Stimulated activated naive CD8-positive, alpha-beta T cell treated with anti-CD3 and anti-CD28 coated beads, Interleukin-15, amount 100 ng/mL, for 72 hours (primary cell): Measurements from ENCODE around the gene FEM1C.

Experiments used
- ATAC-seq: fragments of 150-1000 bp; cut with Tn5 transposase; 2 replicates; pipeline ENCODE4 v1.10.0; 2021; ENCODE audit warnings: mild to moderate bottlenecking, moderate library complexity
- DNase-seq, 2 donors: peaks; one replicate each; pipeline ENCODE4 v3.0.0; 2021 to 2022
- H3K27ac Mint-ChIP-seq, 2 donors: one replicate each; pipeline ENCODE4 v1.8.0; 2022; ENCODE audit warnings: mild to moderate bottlenecking in 2 of 2, mixed read lengths in 2 of 2, moderate library complexity in 2 of 2
- H3K27me3 Mint-ChIP-seq: one replicate; pipeline ENCODE4 v1.8.0; 2022; ENCODE audit warnings: mixed read lengths
- H3K4me1 Mint-ChIP-seq: one replicate; pipeline ENCODE4 v1.8.0; 2022; ENCODE audit warnings: mild to moderate bottlenecking, mixed read lengths
- H3K4me3 Mint-ChIP-seq, 2 donors: one replicate each; pipeline ENCODE4 v1.8.0; 2022; ENCODE audit warnings: mild to moderate bottlenecking in 2 of 2, mixed read lengths in 2 of 2, moderate library complexity in 1 of 2
- H3K9me3 Mint-ChIP-seq, 2 donors: one replicate each; pipeline ENCODE4 v1.8.0; 2022; ENCODE audit warnings: mixed read lengths in 2 of 2

FEM1C gene

GRCh38 chr5:115571441-115571878, 26.9 kb upstream of the FEM1C start:
- no peak for DNase-seq

DNA sequence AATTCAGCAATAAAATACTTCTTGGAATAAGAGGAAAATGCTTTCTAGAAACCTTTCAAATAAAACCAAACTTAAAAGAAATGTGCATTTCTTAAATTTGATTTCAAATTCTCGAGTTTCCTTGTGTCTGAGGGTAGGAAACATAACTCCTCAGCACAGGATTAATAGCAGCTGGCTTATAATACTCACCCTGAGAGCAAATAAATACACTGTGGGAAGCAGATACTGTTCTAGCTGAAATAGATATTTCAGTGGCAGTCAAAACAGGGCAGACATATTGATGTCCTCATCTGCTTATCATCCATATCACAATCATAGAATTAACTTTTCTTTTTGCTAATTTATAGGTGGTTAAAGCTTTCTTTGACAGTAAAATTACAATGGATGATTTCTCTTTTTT, 24.1 kb upstream of the FEM1C start:
- Mint-ChIP-seq H3K9me3 (no peaks in the 10 kb centered on the region), H3K27me3 (peaks cover 27% of the 10 kb centered on the region), H3K4me3 (no peak overlapping the region), H3K27ac (no peak overlapping the region), H3K4me1 (no peaks in the 10 kb centered on the region)
- ATAC-seq, result no peak
- DNase-seq, result no peak

More at GRCh38 chr5:115571441-115571878, 26.9 kb upstream of the FEM1C start:
- no peak overlapping the region for H3K27ac Mint-ChIP-seq
- H3K4me1 Mint-ChIP-seq, result no peaks in the 10 kb centered on the region
- H3K27me3 Mint-ChIP-seq, result peaks cover 12% of the 10 kb centered on the region
- no peak for ATAC-seq
- H3K4me3 Mint-ChIP-seq, result no peak overlapping the region
- no peaks in the 10 kb centered on the region for H3K9me3 Mint-ChIP-seq

DNA sequence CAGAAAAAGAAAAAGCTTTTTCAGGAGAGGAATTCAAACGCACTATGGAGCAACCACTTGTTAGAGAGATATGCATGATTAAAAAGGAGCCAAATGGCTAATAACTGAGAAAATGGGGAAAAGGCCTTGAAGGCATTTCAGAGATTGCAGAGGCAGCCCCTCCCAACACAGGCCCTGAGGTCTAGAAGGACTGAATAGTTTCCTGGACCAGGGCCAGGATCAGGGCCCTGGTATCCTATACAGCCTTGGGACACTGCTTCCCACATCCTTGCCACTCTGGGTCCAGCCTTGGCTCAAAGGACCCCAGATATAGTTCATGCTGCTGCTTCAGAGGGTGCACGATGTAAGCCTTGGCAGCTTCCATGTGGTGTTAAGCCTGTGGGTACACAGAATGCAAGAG, 20.7 kb upstream of the FEM1C start:
- peaks cover 31% of the 10 kb centered on the region for H3K27me3 Mint-ChIP-seq

DNA sequence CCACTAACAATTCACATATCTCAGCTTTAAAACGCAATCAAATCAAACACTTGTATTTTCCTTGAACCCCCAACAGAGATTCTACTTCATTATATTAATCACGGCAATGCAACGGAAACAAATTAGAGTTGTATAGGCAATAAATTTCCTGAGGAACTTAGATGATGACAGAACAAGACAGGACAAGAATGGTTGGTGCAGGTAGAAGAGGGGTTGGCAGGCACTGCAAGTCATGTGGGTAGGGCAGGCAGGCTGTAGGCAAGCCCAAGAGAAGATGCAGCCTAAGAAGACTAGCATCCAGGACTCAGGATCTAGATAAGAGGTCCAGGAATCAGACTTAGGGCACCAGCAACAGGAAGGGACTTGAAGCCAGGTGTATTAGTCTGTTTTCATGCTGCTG, 16.6 kb upstream of the FEM1C start:
- H3K9me3 Mint-ChIP-seq, result peaks cover 0 to 7% of the 10 kb centered on the region in 2 donors
- DNase-seq, result no peak
- H3K4me1 Mint-ChIP-seq, result no peaks in the 10 kb centered on the region
- peaks cover 27% of the 10 kb centered on the region for H3K27me3 Mint-ChIP-seq
- H3K27ac Mint-ChIP-seq, result no peak overlapping the region
- ATAC-seq, result no peak
- no peak overlapping the region for H3K4me3 Mint-ChIP-seq

More for the DNA sequence above, 20.7 kb upstream of the FEM1C start:
- no peak overlapping the region for H3K27ac Mint-ChIP-seq
- H3K9me3 Mint-ChIP-seq, result peaks cover 0 to 7% of the 10 kb centered on the region in 2 donors
- ATAC-seq, result no peak
- no peak overlapping the region for H3K4me3 Mint-ChIP-seq
- DNase-seq, result no peak
- H3K4me1 Mint-ChIP-seq, result no peaks in the 10 kb centered on the region

DNA sequence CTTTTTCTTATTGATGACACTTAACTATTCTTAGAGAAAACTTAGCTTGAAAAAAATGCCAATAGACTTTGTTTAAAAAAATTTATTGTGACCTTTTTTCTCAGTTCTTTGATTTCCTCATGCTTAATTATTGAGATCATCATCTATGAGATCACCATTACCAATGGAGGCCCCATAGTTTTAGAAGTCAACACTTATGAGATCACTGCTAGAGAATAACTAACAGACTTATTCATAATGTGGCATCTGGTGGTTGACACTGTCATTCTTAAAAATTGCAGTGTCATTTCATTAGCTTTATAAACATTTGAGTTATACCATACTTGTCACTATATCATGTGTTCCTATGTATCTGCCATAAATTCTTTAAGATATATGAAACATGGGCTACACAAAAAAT, 14.9 kb upstream of the FEM1C start:
- Mint-ChIP-seq H3K9me3 (peaks cover 0 to 7% of the 10 kb centered on the region in 2 donors), H3K27me3 (peaks cover 22% of the 10 kb centered on the region), H3K4me3 (no peak overlapping the region), H3K4me1 (no peaks in the 10 kb centered on the region), H3K27ac (no peak overlapping the region)
- DNase-seq (no peak), ATAC-seq (no peak)

DNA sequence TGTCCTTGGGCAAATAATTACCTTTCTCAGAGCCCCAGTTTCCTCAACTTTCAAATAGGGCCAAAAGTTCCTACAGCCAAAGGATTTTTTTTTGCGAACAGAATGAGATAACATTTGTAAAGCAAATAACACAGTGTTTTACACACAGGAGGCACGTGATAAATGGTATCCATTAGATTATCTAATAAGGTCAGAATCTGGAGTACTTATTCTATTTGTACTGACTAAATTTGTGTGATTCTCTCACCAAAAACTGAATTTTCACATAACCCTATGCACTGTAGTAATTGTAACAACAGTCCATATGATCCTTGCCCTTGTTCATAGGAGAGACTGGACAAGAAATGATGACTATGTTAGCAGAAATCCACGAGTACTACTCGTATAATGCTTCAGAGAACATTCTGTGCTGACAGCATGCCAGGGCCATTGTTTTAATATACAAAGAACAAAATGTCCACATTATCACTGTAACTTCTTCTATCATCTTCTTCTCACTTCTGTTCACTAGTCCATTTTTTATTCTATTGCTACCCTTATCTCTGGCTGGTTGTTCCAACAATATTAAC, 13.9 kb upstream of the FEM1C start:
- H3K27me3 Mint-ChIP-seq, result peaks cover 13% of the 10 kb centered on the region
- DNase-seq (no peak), ATAC-seq (no peak)
- H3K27ac Mint-ChIP-seq, result no peak overlapping the region
- no peak overlapping the region for H3K4me3 Mint-ChIP-seq
- peaks cover 0 to 7% of the 10 kb centered on the region in 2 donors for H3K9me3 Mint-ChIP-seq
- H3K4me1 Mint-ChIP-seq, result no peaks in the 10 kb centered on the region

DNA sequence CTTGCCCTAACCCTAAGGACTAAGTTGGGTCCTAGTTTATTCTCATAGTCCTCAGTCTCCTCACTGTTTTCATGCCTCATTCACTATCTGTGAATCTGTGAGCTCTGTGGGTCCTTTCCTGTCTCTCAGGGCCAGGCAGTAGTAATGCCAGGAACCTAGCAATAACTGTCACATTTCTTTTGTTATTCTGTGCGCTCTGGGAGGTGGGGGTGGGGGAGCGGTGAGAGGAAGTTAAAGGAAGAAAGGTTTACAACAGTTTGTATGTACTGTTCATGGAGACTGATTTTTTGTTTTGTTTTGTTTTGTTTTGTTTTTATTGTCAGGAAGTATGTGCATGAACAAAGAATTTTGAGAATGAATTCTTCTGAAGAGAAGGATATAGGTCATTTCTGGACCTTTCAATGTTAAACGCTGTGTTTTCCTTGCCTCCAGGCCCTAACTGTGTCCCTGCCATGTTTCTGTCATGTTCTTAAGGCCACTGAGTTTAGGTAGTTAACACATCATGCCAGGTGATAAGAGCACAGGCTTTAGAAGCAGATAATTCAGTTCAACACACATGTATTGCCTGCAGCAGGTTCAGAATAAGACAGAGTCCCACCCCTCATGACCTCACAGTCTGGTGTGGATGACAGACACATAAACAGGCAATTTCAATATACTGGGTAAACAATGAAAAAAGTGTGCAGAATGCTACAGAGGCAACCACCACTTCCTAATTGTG, 13.3 kb upstream of the FEM1C start:
- ATAC-seq, result no peak
- DNase-seq, result no peak
- no peaks in the 10 kb centered on the region for H3K4me1 Mint-ChIP-seq
- peaks cover 15% of the 10 kb centered on the region for H3K27me3 Mint-ChIP-seq
- peaks cover 0 to 7% of the 10 kb centered on the region in 2 donors for H3K9me3 Mint-ChIP-seq
- H3K27ac Mint-ChIP-seq, result no peak overlapping the region
- no peak overlapping the region for H3K4me3 Mint-ChIP-seq

- DNase-seq (no peak), ATAC-seq (no peak)
- Mint-ChIP-seq H3K27me3 (peaks cover 24% of the 10 kb centered on the region), H3K4me1 (no peaks in the 10 kb centered on the region), H3K9me3 (peaks cover 0 to 3% of the 10 kb centered on the region in 2 donors), H3K27ac (no peak overlapping the region), H3K4me3 (no peak overlapping the region)
Observed at GRCh38 chr5:115556276-115556675, 11.7 kb upstream of the FEM1C start.

GRCh38 chr5:115555084-115555633, 10.6 kb upstream of the FEM1C start:
- no peak overlapping the region for H3K4me3 Mint-ChIP-seq

DNA sequence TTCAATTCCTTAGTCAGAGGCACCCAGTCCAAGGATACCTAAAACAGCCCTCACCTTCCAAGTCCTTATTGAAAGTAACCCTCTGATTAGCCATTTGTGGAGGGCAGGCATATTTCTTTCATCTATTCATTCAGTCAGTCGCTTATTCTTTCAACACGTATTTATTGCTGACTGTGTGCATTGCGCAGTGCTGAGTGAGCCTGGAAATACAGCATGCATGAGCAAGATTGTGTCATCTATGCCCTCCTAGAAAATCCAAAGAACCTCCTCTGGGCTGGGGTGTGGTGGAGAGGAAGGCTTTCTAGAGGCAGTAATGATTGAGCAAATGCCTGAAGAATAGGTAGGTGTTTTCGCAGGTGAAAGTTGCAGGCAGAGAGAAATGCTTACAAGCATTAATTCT, 8.5 kb upstream of the FEM1C start:
- Mint-ChIP-seq H3K9me3 (no peaks in the 10 kb centered on the region), H3K27me3 (peaks cover 30% of the 10 kb centered on the region), H3K4me3 (no peak overlapping the region), H3K4me1 (peaks cover 6% of the 10 kb centered on the region), H3K27ac (no peak overlapping the region)
- ATAC-seq (no peak), DNase-seq (no peak)

More at GRCh38 chr5:115555084-115555633, 10.6 kb upstream of the FEM1C start:
- H3K9me3 Mint-ChIP-seq, result no peaks in the 10 kb centered on the region
- no peak for DNase-seq
- no peak for ATAC-seq
- no peak overlapping the region for H3K27ac Mint-ChIP-seq
- H3K4me1 Mint-ChIP-seq, result no peaks in the 10 kb centered on the region
- peaks cover 28% of the 10 kb centered on the region for H3K27me3 Mint-ChIP-seq

DNA sequence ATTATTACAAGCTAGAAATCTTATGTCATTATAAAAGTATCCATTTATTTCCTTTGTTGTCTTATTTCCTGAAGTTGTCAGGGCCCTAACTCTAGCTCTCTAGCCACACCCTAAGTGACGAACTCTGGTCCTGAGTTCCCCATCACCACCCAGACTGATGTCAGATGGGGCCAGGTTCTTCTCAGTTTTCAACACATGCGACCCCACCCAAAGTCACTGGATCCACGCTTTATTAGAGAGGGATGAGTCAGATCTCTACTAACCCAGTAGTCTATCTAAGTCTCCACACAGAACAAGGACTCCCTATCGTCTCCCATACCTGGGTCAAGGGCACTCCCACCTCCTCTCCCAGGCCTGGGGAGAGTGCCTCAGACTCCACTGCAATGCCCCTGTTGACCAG, 6.8 kb upstream of the FEM1C start:
- Mint-ChIP-seq H3K4me3 (no peak overlapping the region), H3K9me3 (no peaks in the 10 kb centered on the region), H3K27ac (no peak overlapping the region), H3K27me3 (peaks cover 30% of the 10 kb centered on the region), H3K4me1 (peaks cover 6% of the 10 kb centered on the region)
- no peak for DNase-seq
- peak; percentile 23 for ATAC-seq

DNA sequence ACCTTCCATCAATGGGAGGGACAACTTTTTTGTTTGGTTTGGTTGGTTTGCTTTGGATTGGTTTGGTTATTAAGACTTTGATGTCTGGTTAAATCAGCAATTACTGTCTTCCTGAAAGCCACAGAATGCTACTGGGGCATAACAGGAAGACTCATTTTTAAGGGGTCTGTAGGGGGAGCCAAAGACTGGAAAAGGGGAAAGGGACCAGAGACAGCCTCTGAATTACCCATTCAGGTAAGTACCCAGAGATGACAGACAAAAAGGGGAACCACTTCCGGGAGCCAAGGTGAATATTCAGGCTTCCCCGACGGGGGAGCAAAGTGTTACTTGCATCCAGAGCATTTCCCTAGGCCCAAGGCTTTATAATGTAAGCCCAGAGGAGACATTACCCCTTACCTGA, 4.6 kb upstream of the FEM1C start:
- Mint-ChIP-seq H3K4me3 (no peak overlapping the region), H3K27ac (no peak overlapping the region), H3K9me3 (peaks cover 5 to 7% of the 10 kb centered on the region in 2 donors), H3K4me1 (peaks cover 17% of the 10 kb centered on the region), H3K27me3 (peaks cover 30% of the 10 kb centered on the region)
- no peak for ATAC-seq
- DNase-seq, result peak; percentile 11 to 15

DNA sequence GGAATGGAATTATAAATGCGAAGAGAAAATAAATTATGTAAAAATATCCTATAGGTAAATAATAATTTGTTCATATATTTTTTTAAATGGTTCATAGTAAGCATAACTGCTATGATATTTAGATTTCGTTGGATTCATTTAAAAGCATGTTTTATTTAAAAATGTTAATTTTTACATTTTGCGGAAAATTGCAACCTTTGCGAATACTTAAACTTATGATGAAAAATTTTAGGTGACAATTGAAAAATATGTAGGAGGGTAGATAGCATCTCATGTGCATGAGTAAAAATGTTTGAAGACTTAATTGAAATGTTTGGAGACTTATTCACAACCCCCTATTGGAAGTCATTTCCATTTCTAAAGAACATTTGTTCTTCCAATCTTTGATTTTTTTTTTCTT, 4.1 kb upstream of the FEM1C start:
- H3K4me1 Mint-ChIP-seq, result peaks cover 17% of the 10 kb centered on the region
- ATAC-seq, result no peak

GRCh38 chr5:115545351-115545882, 842 bp upstream of the FEM1C start:
- H3K4me3 Mint-ChIP-seq, result peak overlapping the region; percentile 91 to 99
- H3K9me3 Mint-ChIP-seq, result peaks cover 5 to 7% of the 10 kb centered on the region in 2 donors
- peak overlapping the region in 1 of 2 donors; percentile 100 for H3K27ac Mint-ChIP-seq
- H3K27me3 Mint-ChIP-seq, result peaks cover 4% of the 10 kb centered on the region
- peaks cover 46% of the 10 kb centered on the region for H3K4me1 Mint-ChIP-seq
- DNase-seq (no peak), ATAC-seq (no peak)

More for the DNA sequence above, 4.1 kb upstream of the FEM1C start:
- Mint-ChIP-seq H3K27me3 (peaks cover 30% of the 10 kb centered on the region), H3K9me3 (peaks cover 5 to 7% of the 10 kb centered on the region in 2 donors), H3K27ac (no peak overlapping the region), H3K4me3 (no peak overlapping the region)
- DNase-seq, result no peak

GRCh38 chr5:115544043-115544435, 536 bp downstream of the FEM1C start:
- Mint-ChIP-seq H3K9me3 (peaks cover 5 to 7% of the 10 kb centered on the region in 2 donors), H3K4me3 (peak overlapping the region; percentile 91 to 99), H3K27me3 (no peaks in the 10 kb centered on the region), H3K4me1 (peaks cover 56% of the 10 kb centered on the region), H3K27ac (peak overlapping the region; percentile 97 to 100)
- ATAC-seq (peak; percentile 44), DNase-seq (peak in 1 of 2 donors; percentile 44)
